Endothelial cell of umbilical vein (primary cell): Measurements from ENCODE around the gene GSG1L. TPM values are rescaled to one million over a fixed set of nuclear protein-coding genes. Genes with fewer than 3 reads are reported as not detected.

Source experiments
- BruUV-seq: library from RNA; stranded (reverse); fragments of 400-500 nt; replicated peaks from 2 replicates; lab custom pipeline; 2021; lab: Mats Ljungman, UMichigan
- CTCF ChIA-PET: fragments of 300-600, 350-600 bp; sonication (Branson Sonifier 250); formaldehyde crosslinking; loops from one replicate; lab custom pipeline; 2021; ENCODE audit warnings: antibody characterized with exemption, inconsistent platforms; lab: Charles Lee
- POLR2A ChIA-PET: fragments of 300-600, 350-600 bp; sonication (Branson Sonifier 250); formaldehyde crosslinking; loops from one replicate; lab custom pipeline; 2021; ENCODE audit warnings: antibody characterized with exemption, inconsistent platforms; lab: Charles Lee
- DNase-seq: peaks from one replicate; pipeline ENCODE4 v3.0.0-alpha.2; 2011; ENCODE audit warnings: low read depth, low spot score
- FAIRE-seq: peaks from 2 replicates; lab custom pipeline; 2011; peaks lifted over from hg19 to GRCh38; lab: Jason Lieb, UNC
- H2AFZ ChIP-seq: 2 replicates; pipeline ENCODE4 v1.6.0; 2012; ENCODE audit warnings: low read depth, low read length, control low read depth, inconsistent platforms
- H3K27ac ChIP-seq: 2 replicates; pipeline ENCODE4 v1.5.1; 2011; ENCODE audit warnings: low read depth, mild to moderate bottlenecking, control low read depth, low read length, moderate library complexity; ENCODE audit not compliant: insufficient read depth
- H3K27me3 ChIP-seq, 2 experiments: 2 replicates each; pipeline versions ENCODE4 v1.6.0 to v1.6.1; 2011; ENCODE audit warnings: low read length in 2 of 2, mixed read lengths in 1 of 2; ENCODE audit not compliant: control insufficient read depth in 2 of 2, insufficient read depth in 2 of 2
- H3K36me3 ChIP-seq, 2 experiments: 2 replicates in 1 of 2; 3 replicates in 1 of 2; pipeline ENCODE4 v1.5.1; 2011; ENCODE audit warnings: low read length in 2 of 2, mild to moderate bottlenecking in 1 of 2, moderate library complexity in 1 of 2; ENCODE audit not compliant: control insufficient read depth in 2 of 2, insufficient read depth in 2 of 2; ENCODE audit errors: extremely low read depth in 1 of 2
- H3K4me1 ChIP-seq: 3 replicates; pipeline ENCODE4 v1.5.1; 2011; ENCODE audit warnings: mild to moderate bottlenecking, low read length; ENCODE audit not compliant: control insufficient read depth, insufficient read depth; ENCODE audit errors: extremely low read depth
- H3K4me2 ChIP-seq: 2 replicates; pipeline ENCODE4 v1.6.1; 2011; ENCODE audit warnings: low read length, control low read depth, mixed read lengths; ENCODE audit not compliant: insufficient read depth
- H3K4me3 ChIP-seq, 3 experiments: fragments of 200-600 bp in 1 of 3; sonication (generic), shearing (Covaris generic) in 1 of 3; replicated peaks in 1 of 3; 2 replicates each; pipeline ENCODE4 v1.5.1; 2011 to 2016; ENCODE audit warnings: control low read depth in 3 of 3, low read length in 3 of 3, mild to moderate bottlenecking in 2 of 3, inconsistent platforms in 1 of 3, low read depth in 1 of 3, moderate library complexity in 1 of 3; ENCODE audit not compliant: insufficient read depth in 1 of 3
- H3K79me2 ChIP-seq: 2 replicates; pipeline ENCODE4 v1.6.0; 2012; ENCODE audit warnings: low read length, inconsistent platforms; ENCODE audit not compliant: control insufficient read depth, insufficient read depth
- H3K9ac ChIP-seq: replicated peaks from 2 replicates; pipeline ENCODE3; 2011; ENCODE audit warnings: low read length, control low read depth; ENCODE audit not compliant: insufficient read depth; ENCODE audit errors: extremely low read depth
- H3K9me1 ChIP-seq: replicated peaks from 3 replicates; pipeline ENCODE4 v1.6.0; 2011; ENCODE audit warnings: mild to moderate bottlenecking, low read length; ENCODE audit not compliant: control insufficient read depth, insufficient read depth; ENCODE audit errors: extremely low read depth
- H3K9me3 ChIP-seq: replicated peaks from 2 replicates; pipeline ENCODE4 v1.5.1; 2012; ENCODE audit warnings: low read length, inconsistent platforms; ENCODE audit not compliant: control insufficient read depth, insufficient read depth
- H4K20me1 ChIP-seq: replicated peaks from 2 replicates; pipeline ENCODE3; 2011; ENCODE audit warnings: mild to moderate bottlenecking, low read length; ENCODE audit not compliant: control insufficient read depth, insufficient read depth; ENCODE audit errors: extremely low read depth
- CTCF ChIP-seq, 2 donors: IDR thresholded peaks; 1 replicate in 1 of 2; 2 replicates in 1 of 2; pipeline ENCODE4 v1.5.1; 2011; ENCODE audit warnings: low read length in 2 of 2, mild to moderate bottlenecking in 2 of 2, moderate library complexity in 2 of 2, control low read depth in 1 of 2, inconsistent platforms in 1 of 2, low read depth in 1 of 2; ENCODE audit not compliant: insufficient read depth in 1 of 2; ENCODE audit errors: extremely low read depth in 1 of 2
- EZH2 ChIP-seq: IDR thresholded peaks from 2 replicates; pipeline ENCODE4 v1.6.1; 2012; ENCODE audit warnings: borderline replicate concordance, low read depth, mild to moderate bottlenecking, moderate library complexity, low read length, inconsistent platforms; ENCODE audit not compliant: severe bottlenecking
- FOS ChIP-seq: IDR thresholded peaks from 2 replicates; pipeline ENCODE4 v1.6.1; 2011; ENCODE audit warnings: mild to moderate bottlenecking, low read length, moderate library complexity, borderline replicate concordance; ENCODE audit not compliant: insufficient read depth
- GATA2 ChIP-seq: IDR thresholded peaks from 2 replicates; pipeline ENCODE4 v1.7.0; 2011; ENCODE audit warnings: low read depth, mild to moderate bottlenecking, moderate library complexity, mixed read lengths, low read length; ENCODE audit not compliant: insufficient read length, insufficient read depth
- JUN ChIP-seq: IDR thresholded peaks from 2 replicates; pipeline ENCODE4 v1.6.1; 2011; ENCODE audit warnings: borderline replicate concordance, low read depth; ENCODE audit not compliant: insufficient read length, insufficient read depth
- MYC ChIP-seq: IDR thresholded peaks from one replicate; pipeline ENCODE4 v1.6.1; 2011; ENCODE audit warnings: mild to moderate bottlenecking, low read depth, low read length
- POLR2A ChIP-seq: IDR thresholded peaks from 2 replicates; pipeline ENCODE4 v1.6.1; 2012; ENCODE audit warnings: low read depth, mild to moderate bottlenecking, control low read depth, low read length
- POLR2AphosphoS5 ChIP-seq: IDR thresholded peaks from 2 replicates; pipeline ENCODE4 v1.6.1; 2012; ENCODE audit warnings: low read depth, mild to moderate bottlenecking, control low read depth, low read length, moderate library complexity; ENCODE audit not compliant: insufficient read depth
- dilution Hi-C: fragments of 300-500 bp; cut with MboI; formaldehyde crosslinking; loops from one replicate; pipeline ENCODE4 v1.15.0; 2019; ENCODE audit warnings: low sequenced_read_pairs; ENCODE audit not compliant: extremely low pct_ligation_motif_present
- intact Hi-C: fragments of 100-400 bp; cut with micrococcal nuclease; formaldehyde crosslinking; loops from one replicate; pipeline ENCODE4 v1.10.0; 2022
- polyA plus RNA-seq, 4 experiments: library from polyadenylated mRNA; depleted of rRNA in 3 of 4; stranded (reverse) in 3 of 4; unstranded in 1 of 4; fragments of >200 nt; gene quantifications; 2 replicates each; pipeline versions ENCODE4 v1.2.1 to v1.2.3, GENCODE V29; 2011 to 2012; ENCODE audit warnings: missing spikeins in 1 of 4
- total RNA-seq: library from RNA; stranded (reverse); gene quantifications from 2 replicates; pipeline ENCODE4 v1.2.3, GENCODE V29; 2021
- TF ChIP-seq, protein P1 (sequence below): IDR thresholded peaks from 2 replicates; pipeline ENCODE4 v1.6.1; 2011; ENCODE audit not compliant: insufficient read depth, insufficient read length

GSG1L gene
- total and polyA plus RNA-seq, 2 donors (not counting 3 experiments of a cell fraction or from before 2014, with no cell fraction given) = 0.06 TPM; not detected in 1

GRCh38 chr16:28078261-28078660 lies 14.7 kb upstream of the GSG1L start:
- Histone ChIP-seq H3K27ac (no peak overlapping the region), H3K79me2 (no peaks in the 10 kb centered on the region), H3K4me3 (no peak overlapping the region), H3K4me1 (no peaks in the 10 kb centered on the region), H3K9ac (no peak overlapping the region), H4K20me1 (no peaks in the 10 kb centered on the region), H3K36me3 (no peaks in the 10 kb centered on the region), H3K9me1 (no peaks in the 10 kb centered on the region), H3K4me2 (no peak overlapping the region), H2AFZ (no peak overlapping the region), H3K27me3 (no peaks in the 10 kb centered on the region), H3K9me3 (no peaks in the 10 kb centered on the region)
- intact Hi-C loops = no loop called here
- ChIA-PET POLR2A (no interaction called here), CTCF (no interaction called here)
- DNase-seq (no peak), FAIRE-seq (no peak)
- dilution Hi-C loops = no loop called here
- TF ChIP-seq EZH2 = no peak
- no peak for TF ChIP-seq POLR2AphosphoS5
- TF ChIP-seq, protein P1, sequence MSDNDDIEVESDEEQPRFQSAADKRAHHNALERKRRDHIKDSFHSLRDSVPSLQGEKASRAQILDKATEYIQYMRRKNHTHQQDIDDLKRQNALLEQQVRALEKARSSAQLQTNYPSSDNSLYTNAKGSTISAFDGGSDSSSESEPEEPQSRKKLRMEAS = no peak
- TF ChIP-seq FOS = no peak
- no peak for TF ChIP-seq JUN
- no peak for TF ChIP-seq GATA2
- TF ChIP-seq MYC = no peak
- TF ChIP-seq POLR2A = no peak
- TF ChIP-seq CTCF (IDR thresholded peaks at IDR 0.05; ENCODE audit: extremely low read depth in 1 of 2, insufficient read depth in 1 of 2, low read depth in 1 of 2, low read length in 2 of 2) = no peak
- no TSS peak for BruUV-seq
